HG02852 (cell line): Measurements from ENCODE around the gene PPY.
"Not testable (repeated sequence)": the region's sequence is repeated elsewhere in the genome, so short reads cannot be mapped to it uniquely, and the experiment has no call there.

ENCODE experiments used
- ATAC-seq: cut with Tn5 transposase; IDR thresholded peaks from one replicate; pipeline ENCODE4 v1.9.1; 2021; ENCODE audit warnings: mild to moderate bottlenecking, moderate library complexity; ENCODE audit not compliant: unreplicated experiment

The PPY gene

DNA sequence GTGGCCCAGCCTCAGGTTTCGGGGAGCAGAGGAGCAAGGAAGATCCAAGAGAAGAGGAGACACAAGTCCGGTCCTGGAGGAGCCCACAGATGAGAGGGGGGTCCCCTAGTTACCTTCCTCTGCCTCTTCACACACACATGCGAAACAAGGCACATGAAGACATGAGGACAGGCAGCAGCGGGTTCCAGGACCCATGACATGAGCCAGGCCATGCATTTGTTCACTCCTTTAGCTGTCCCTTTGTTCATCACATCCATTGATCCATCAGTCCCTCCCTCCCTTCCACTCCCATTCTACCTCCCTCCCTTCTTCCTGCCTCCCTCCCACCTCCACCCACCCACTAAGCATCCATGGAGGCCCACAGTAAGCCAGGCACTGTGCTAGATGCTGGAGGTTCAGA is 9.4 kb downstream of the PPY start:
- no peak for ATAC-seq

DNA sequence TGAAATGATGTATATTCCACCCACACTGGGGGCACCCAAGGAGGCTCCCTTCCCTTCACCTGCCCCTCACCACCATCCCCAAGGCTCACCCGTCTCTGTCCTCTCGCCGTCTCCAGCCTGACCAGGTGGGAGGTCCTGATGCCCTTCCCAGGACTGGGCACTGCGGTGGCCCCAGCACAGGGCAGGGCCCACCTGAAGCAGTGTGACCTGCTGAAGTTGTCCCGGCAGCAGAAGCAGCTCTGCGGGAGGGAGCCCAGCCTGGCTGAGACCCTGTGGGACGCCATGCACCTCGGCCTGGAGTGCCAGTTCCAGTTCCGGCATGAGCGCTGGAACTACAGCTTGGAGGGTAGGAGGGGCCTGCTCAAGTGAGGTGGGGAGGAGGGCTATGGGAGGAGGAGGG is 9.9 kb downstream of the PPY start:
- no peak for ATAC-seq

DNA sequence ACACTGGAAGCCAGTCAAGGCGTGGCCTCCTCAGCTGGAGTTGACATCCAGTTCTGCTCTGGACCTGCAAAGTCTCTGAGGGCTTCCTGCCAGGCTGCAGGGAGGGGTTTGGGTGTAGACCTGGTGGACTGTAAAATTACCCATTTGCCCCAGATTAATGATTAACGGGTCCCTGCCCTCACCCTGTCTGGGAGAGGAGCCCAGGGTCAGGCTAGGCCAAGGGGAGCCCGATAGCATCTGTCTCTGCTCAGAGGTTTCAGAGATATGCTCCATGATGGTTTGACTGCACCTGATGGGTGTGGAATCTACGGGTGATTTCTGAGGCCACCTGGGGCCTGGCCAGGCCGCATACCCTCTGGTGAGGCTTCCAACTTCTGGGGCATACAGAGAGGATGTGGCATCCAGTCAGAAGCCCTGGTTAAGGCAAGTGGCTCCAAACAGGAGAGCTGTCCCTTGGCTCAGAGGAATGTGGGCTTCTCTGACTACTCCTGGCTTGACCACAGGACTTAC is 11.2 kb downstream of the PPY start:
- no peak for ATAC-seq

DNA sequence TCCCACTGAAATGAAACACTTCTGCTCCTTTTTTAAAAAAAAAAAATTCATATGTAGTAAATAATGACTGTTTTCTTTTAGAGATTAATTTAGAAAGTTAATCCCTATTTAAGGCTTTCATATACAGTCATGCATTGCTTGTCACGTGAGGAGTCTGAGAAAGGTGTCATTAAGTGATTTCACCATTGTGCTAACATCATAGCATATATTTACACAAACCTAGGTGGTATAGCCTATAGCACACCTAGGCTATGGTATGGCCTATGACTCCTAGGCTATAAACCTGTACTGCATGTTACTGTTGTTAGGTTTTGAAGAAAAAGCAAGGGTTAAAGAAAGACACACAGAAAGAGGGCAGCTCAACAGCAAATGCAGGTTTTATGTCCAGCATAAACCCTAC is 13.7 kb downstream of the PPY start:
- no peak for ATAC-seq

DNA sequence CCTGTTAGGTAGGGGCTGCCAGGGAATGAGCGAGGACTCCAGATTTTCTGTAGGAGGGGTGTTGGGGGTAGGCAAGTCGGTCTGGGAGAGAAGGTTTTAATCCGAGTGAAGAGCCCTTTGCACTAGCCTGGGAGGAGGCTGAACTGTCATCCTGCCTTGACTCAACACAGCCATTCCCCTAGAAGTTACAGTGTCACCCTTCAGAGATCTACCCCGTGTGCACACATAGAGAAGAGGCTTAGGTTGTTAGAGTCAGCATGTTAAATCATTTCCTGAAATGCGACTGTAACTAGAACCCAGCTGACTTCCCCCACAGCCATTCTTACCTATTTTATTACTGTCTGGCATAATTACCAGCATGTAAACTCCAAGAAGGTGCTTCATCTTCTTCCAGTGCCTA is 14.3 kb downstream of the PPY start:
- not testable (repeated sequence) for ATAC-seq

DNA sequence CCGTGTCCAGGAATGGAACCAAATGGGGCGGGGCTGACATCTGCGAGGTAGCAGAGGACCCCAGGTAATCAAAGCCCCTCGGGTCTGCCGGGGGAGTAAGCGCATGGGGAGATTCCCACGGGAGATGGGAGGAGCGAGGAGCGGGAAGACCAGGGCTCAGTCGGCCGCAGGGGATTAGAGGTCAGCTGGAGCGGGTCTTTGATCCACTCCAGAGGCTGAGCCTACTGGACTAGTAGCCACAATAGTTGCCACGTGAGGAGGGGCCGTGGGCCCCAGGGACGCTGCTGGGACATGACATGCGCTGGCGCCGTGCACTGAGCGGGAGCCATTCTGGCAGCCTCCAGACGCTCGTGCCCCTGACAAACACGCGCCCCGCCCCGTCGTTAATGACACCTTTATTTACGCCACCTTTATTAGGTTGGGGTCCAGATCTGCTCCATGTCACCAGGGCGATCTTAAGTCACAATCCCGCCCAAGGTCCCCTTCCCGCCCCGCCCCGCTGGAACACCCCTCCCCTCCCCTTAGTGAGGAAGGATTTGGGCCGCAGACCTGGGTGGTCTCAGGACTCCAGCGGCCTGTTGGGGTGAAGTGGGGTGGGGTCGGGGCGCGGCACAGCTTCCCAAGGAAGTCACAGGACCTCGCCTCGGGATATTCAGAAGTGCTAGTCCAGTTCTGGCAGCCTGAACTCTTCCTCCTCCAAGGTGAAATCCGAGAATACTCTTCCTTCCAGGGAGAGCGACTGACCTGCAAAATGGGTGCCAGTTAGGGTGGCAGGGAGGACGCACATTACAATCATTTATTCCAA is 15.0 kb downstream of the PPY start:
- no peak for ATAC-seq

DNA sequence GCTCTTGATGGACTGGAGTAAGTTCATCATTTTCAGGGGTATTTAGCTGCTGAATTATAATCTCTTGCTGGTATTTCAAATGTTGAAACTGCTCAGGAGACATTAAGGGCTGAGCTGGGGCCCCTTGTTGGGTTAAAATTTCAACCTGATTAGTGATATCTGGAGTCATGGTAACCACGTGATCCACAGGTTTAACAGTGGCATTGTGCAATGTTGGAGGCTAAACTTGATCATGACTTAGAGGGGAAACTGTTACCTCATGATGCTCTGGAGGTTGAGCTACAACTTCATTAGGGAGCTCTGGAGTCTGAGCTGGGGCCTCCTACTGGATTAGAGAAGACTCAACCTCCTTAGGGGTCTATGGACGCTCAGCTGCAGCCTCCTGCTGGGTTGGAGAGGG is 17.7 kb downstream of the PPY start:
- no peak for ATAC-seq

DNA sequence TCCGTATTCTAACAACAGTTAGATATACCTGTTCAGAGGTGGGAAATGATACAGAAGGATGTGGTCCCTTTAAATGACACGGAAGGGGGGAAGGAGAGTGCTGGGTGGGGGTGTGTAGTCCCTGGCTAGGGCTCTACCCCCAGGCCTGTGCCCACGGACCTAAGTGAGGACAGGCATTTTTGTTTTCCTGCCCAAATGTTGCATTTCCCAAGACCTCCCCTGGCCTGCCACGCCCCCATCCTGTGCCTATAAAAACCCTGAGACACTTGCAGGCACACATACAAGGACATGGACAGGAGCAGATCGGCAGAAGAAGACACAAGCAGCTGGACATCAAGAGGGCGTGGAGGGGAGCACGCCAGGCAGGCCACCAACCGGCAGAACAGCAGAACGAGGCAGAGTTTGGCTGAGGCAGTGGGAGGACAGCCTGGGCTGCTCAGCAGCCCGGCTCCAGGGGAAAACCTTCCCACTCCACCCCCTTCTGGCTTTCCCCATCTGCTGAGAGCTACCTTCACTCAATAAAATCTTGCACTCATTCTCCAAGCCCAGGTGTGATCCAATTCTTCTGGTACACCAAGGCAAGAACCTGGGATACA is 21.7 kb downstream of the PPY start:
- ATAC-seq = no peak

DNA sequence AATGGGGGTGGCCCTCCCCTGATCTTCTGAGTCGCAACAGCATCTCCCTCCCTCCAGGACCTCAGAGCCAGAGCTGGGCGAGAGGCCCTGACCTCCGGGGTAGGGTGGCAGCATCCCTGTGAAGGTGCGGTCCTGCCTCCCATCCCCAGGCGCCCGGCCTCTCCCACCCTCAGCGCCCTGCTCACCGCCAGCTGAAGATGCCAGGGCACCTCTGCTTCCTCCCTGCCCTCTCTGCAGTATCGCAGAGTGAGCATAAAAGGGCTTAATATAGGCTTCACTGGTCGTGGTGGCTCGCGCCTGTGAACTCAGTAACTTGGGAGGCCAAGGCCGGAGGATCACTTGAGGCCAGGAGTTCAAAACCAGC is 24.3 kb downstream of the PPY start:
- no peak for ATAC-seq

DNA sequence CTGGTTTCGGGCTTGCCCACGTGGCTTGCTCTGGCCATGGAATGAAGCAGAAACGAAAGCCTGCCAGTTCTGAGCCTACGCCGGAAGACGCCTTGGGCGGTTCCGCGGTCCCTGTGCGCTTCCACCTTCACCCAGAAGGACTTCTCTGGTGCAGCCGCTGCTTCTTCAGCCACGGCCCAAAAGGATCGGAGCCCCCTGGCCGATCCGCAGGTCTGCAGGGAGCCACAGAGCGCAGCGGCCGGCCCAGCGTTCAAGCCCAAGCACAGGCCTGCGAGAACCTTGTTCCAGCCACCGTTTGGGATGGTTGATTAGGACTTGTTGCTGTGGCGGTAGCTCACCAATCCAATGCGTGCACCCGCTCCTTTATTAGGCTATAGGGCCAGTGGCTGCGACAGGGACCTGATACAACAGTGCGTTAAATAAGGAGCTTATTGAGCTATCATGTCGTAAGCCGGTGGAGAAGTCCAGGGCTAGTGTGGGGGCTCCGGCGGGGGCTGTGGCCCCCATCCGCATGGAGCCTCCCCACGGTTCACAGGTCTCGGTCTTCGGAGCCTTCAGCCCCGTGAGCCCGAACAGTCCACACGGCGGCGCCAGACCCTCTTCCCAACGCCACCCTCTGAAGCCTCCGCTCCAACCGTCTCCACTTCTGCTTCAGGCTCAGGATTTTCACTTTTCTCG is 24.8 kb downstream of the PPY start:
- ATAC-seq = no peak

DNA sequence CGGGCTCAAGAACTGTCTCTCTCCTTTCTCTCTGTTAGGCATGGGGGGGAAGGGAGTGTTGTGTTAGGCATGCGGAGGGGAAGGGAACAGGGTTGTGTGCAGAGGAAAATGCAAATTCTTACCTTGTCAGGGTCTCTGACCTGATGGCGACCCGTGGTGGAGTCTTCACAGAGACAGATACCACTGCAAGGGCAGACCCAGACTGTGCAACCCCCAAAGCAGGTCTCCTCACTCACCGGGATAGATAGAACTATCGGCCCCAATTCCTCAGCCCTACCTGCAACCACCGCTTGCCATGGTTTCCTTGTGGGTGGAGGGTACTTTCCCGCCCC is 25.3 kb downstream of the PPY start:
- ATAC-seq = no peak

DNA sequence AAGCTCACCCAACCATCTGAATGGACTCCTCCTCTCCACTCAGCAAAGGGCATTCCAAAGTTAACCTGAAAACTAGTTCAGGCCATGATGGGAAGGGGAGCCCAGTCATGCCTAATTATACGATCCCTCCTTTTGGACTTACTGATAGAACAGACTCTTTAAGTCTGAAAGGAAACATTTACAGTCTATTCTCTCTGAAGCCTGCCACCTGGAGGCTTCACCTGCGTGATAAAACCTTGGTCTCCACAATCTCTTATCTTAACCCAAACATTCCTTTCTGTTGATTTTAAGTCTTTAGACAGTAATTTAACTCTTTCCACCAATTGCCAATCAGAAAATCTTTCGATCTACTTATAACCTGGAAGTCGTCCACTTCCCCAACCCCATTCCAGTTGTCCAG is 25.9 kb downstream of the PPY start:
- ATAC-seq = no peak

DNA sequence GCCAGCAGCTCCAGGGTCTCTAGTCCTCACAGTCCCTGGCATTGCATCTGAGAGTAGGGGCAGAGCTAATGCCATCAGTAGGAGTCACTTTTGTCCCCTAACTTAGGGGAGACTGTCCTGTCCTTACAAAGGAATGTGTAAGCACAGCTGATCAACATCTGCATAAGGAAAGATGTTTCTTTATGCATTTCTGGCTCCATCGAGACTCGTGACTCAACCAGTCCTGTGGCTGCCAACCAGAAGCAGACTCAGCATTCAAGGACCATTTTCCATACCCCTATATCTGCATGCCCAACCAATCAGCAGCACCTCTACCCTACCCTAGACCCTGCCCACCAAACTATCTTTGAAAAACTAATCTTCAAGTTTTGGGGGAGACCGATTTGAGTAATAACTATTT is 26.7 kb downstream of the PPY start:
- no peak for ATAC-seq

DNA sequence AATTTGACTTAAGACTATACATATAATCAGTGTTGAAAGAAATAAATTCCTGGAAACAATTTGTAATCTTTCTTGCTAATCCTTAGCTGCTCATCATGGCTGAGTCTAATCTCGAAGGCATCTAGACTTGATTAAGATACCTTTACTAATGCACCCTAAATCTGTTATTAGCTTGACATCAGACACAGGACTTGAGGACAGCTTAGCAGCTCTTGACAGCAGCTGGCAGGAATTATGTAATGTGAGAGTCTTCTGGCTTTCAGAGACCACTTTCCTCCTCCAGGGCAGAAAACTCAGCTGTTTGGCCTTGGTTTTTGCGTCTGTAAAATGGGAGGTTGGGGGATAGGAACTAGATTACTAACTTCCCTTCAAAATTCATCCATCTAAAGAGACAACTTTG is 27.8 kb downstream of the PPY start:
- no peak for ATAC-seq

DNA sequence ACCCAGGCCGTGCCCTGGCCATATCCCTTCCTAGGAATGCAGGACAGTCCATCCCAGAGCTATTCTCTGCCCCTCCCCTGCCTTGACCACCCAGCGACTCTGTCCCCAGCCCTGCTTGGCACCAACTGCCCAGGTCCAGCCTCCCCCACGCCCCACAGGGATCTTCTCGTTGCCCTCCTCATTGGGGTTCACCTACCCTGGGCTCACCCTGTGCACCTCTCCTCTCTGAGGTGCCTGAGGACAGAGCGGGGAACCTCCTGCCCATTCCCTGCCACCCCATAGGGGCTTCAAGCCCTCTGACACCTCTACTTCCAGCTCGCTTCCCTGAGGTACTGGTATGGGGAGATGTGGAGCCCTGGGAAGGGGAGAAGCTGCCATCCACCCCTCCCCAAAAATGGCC is 28.7 kb downstream of the PPY start:
- ATAC-seq = no peak

DNA sequence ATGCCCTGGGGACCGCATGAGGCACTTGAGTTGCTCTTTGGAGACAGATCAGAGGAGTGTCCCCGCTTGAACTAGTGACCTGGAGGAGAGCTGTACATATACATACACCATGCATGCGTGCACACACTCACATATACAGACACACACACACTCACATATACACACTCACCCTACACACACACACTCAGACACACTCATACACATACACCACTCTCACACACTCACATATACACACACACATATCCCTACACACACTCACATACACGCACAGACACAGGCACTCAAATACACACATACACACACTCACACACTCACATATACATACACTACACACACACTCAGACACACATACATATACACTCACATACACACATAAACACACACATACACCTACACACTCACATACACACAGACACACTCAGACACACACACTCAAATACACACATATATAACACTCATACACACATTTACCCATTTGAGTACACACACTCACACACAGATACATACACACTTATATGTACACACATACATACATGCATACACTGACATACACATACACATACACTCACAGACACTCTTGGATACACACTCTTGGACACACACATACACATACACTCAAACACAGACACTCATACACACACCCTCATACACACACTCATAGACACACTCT is 29.5 kb downstream of the PPY start:
- ATAC-seq = no peak

DNA sequence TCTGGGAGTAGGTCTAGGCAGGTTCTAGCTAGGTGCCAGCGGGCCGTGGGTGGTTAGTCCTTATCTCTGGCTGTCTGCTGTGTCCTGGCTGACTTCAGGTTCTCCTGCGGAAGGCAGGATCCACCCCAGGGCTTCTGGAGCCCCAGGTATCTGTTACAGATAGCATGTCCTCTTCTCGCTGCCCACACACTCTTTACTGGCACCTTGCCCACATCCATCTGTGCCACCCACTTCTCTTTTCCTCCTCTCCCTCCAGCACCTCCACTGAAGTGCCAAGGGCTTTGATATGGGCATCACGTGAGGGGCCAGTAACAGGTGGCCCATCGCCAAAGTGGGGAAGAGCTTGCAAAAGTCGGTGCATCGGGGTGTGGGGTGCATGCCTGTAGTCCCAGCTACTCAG is 30.4 kb downstream of the PPY start:
- ATAC-seq = no peak

DNA sequence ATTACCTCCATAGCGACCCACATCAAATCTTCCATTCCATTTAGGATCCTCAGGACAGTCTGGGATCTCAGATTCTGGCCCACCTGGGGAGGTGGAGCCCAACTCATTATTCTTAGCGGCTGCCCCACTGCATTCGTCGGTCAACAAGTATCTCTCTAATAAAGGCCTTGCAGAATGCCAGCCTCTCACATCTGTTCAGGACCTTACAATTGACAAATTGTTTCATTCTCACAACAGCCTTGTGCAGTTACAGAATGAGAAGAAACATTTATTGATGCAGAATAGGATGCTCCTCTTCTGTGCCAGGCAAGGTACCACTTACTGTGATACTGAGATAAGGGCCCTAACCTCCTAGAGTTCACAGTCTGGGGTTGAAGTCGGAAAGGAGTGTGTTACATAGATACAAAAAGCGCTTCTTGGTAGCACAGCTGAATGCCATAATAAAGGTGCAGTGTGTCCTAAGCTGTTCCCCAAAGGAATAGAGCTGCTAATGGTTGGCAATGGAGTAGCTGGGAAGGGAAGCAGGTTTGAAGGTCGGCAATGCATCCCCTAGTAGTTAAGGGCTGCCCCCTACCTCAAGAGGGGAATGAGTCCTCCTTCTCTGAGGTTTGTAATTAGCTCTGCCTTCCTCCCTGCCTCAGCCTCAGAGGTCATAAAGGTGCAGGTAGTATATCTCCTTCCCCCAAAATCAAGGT is 32.6 kb downstream of the PPY start:
- ATAC-seq = no peak

DNA sequence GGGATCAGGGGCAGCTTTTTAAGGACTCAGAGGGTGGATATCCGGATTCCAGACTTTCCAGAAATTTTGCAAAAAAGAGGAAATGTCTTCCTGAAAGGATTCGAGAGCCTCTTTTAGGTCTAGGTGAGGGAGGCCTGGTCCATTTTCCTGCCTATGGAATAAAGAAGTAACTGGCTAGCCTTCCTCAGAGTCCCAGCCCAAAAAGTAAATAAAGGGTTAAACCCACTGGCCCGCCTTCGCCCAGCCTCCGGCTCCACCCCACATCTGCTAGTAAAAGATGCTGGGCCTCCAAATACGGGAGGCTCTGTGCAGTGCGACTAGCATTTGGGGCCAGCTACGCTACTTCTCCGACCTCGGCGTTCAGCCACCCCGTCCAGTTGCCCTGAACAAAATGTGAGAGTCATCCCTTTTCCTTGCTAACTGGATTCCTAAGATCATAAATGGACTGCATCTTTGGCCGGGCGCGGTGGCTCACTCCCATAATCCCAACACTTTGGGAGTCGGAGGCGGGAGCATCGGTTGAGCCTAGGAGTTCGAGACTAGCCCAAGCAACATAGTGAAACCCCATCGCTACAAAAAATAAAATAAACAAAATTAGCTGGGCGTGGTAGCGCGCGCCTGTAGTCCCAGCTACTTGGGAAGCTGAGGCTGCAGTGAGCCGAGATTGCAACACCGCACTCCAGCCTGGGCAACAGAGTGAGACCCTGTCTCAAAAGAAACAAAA is 34.1 kb downstream of the PPY start:
- ATAC-seq = no peak

DNA sequence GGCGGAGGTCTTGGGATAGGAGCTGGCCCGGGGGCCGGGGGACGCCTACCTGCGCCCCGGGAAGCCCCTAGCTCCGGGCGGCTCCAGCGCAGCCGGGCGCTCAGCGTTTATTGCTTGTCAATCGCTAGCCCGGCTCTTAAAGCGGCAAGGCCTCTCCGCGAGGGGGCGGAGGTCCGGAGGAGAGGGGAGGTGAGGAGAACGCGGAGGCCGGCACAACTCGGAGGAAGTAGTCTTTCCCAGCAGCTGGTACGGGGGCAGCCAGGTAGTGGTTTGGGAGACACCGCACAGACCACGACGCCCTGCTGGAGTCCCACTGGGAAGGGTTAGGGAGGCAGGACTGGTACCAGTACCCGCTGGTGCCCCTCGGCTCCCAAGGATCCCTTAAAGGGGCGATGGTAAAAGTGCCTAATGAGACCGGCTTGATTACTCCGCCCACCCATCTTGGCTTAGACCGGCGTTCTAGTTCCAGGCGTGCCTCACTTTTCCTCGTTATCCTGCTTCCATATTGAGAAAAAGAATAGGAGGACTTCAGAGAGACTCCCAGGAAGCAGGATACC is 34.8 kb downstream of the PPY start, which contains the start of gene MPP2:
MPP2 (minus strand) TSS at position 112 of the 557 bp plus-strand sequence. CDS start 3,076 bp downstream, outside the sequence.
- no peak for ATAC-seq
